IMR-90 (cell line): ENCODE measurements around the gene COA3. TPM values are rescaled to one million over a fixed set of nuclear protein-coding genes. Genes with fewer than 3 reads are reported as not detected.

ENCODE experiments used
- ATAC-seq: fragments of 200-7000 bp; cut with Tn5 transposase; 2 replicates; pipeline ENCODE4 v1.9.1; 2020; ENCODE audit warnings: low read depth, mild to moderate bottlenecking, moderate library complexity
- BruUV-seq: library from RNA; stranded (reverse); fragments of 400-500 nt; replicated peaks from 2 replicates; lab custom pipeline; 2021; lab: Mats Ljungman, UMichigan
- CTCF ChIA-PET: fragments of 300-600 bp; formaldehyde crosslinking; extraction: SDS; loops from one replicate; lab custom pipeline; 2021; ENCODE audit warnings: antibody characterized with exemption; lab: Yijun Ruan, JAX
- POLR2A ChIA-PET: fragments of 300-600 bp; sonication (Branson Sonifier 250); formaldehyde crosslinking; loops from one replicate; lab custom pipeline; 2022; ENCODE audit warnings: antibody characterized with exemption; ENCODE audit not compliant: unreplicated experiment; lab: Charles Lee
- DNase-seq: peaks from one replicate; pipeline ENCODE4 v3.0.0; 2013
- H2AFZ ChIP-seq: replicated peaks from 2 replicates; pipeline ENCODE3; 2013; ENCODE audit warnings: low read length, mild to moderate bottlenecking; ENCODE audit not compliant: poor library complexity
- H2AK5ac ChIP-seq: 2 replicates; pipeline ENCODE4 v1.6.1; 2013; ENCODE audit warnings: low read depth, low read length, inconsistent platforms
- H2AK9ac ChIP-seq: replicated peaks from 2 replicates; pipeline ENCODE3; 2013; ENCODE audit warnings: mild to moderate bottlenecking, low read depth, low read length, moderate library complexity; ENCODE audit not compliant: poor library complexity
- H2BK120ac ChIP-seq: 2 replicates; pipeline ENCODE4 v1.6.1; 2013; ENCODE audit warnings: low read depth, low read length, inconsistent platforms
- H2BK15ac ChIP-seq: 3 replicates; pipeline ENCODE4 v1.6.1; 2013; ENCODE audit warnings: low read depth, low read length, inconsistent platforms
- H2BK20ac ChIP-seq: 2 replicates; pipeline ENCODE4 v1.6.1; 2013; ENCODE audit warnings: low read depth, mild to moderate bottlenecking, inconsistent platforms, low read length, moderate library complexity
- H2BK5ac ChIP-seq: 2 replicates; pipeline ENCODE4 v1.6.1; 2013; ENCODE audit warnings: mild to moderate bottlenecking, low read depth, low read length, inconsistent platforms; ENCODE audit not compliant: poor library complexity, severe bottlenecking
- H3K14ac ChIP-seq: replicated peaks from 2 replicates; pipeline ENCODE4 v1.6.1; 2013; ENCODE audit warnings: low read depth, low read length, inconsistent platforms
- H3K18ac ChIP-seq: 2 replicates; pipeline ENCODE4 v1.6.1; 2013; ENCODE audit warnings: low read depth, low read length, control low read depth
- H3K23ac ChIP-seq: 2 replicates; pipeline ENCODE4 v1.6.1; 2013; ENCODE audit warnings: low read depth, low read length, inconsistent platforms
- H3K27ac ChIP-seq: 2 replicates; pipeline ENCODE4 v1.5.1; 2013; ENCODE audit warnings: mild to moderate bottlenecking, control low read depth, low read length; ENCODE audit not compliant: insufficient read depth
- H3K27me3 ChIP-seq: 2 replicates; pipeline ENCODE4 v1.6.1; 2013; ENCODE audit warnings: low read length; ENCODE audit not compliant: control insufficient read depth, insufficient read depth
- H3K36me3 ChIP-seq: 2 replicates; pipeline ENCODE4 v1.6.1; 2013; ENCODE audit warnings: low read length, mixed read lengths; ENCODE audit not compliant: control insufficient read depth, insufficient read depth
- H3K4ac ChIP-seq: 2 replicates; pipeline ENCODE4 v1.6.1; 2013; ENCODE audit warnings: low read depth, low read length, inconsistent platforms
- H3K4me1 ChIP-seq: 2 replicates; pipeline ENCODE4 v1.6.1; 2013; ENCODE audit warnings: low read length, mixed read lengths; ENCODE audit not compliant: control insufficient read depth, insufficient read depth
- H3K4me2 ChIP-seq: 2 replicates; pipeline ENCODE4 v1.6.1; 2013; ENCODE audit warnings: low read depth, mild to moderate bottlenecking, control low read depth, low read length, moderate library complexity
- H3K4me3 ChIP-seq: 2 replicates; pipeline ENCODE4 v1.5.1; 2013; ENCODE audit warnings: low read depth, mild to moderate bottlenecking, control low read depth, low read length, moderate library complexity; ENCODE audit not compliant: insufficient read depth
- H3K56ac ChIP-seq: 2 replicates; pipeline ENCODE4 v1.6.1; 2013; ENCODE audit warnings: low read length, inconsistent platforms; ENCODE audit not compliant: insufficient read depth; ENCODE audit errors: extremely low read depth
- H3K79me1 ChIP-seq, 2 experiments: 2 replicates each; pipeline ENCODE4 v1.6.1; 2013; ENCODE audit warnings: low read length in 2 of 2, inconsistent platforms in 1 of 2, low read depth in 1 of 2
- H3K9ac ChIP-seq: 2 replicates; pipeline ENCODE4 v1.6.1; 2013; ENCODE audit warnings: low read depth, low read length, control low read depth
- H3K9me1 ChIP-seq: 2 replicates; pipeline ENCODE4 v1.6.1; 2013; ENCODE audit warnings: low read length, inconsistent platforms; ENCODE audit not compliant: insufficient read depth
- H3K9me3 ChIP-seq: 2 replicates; pipeline ENCODE4 v1.6.1; 2013; ENCODE audit warnings: low read length; ENCODE audit not compliant: control insufficient read depth, insufficient read depth
- H4K20me1 ChIP-seq: 2 replicates; pipeline ENCODE4 v1.6.1; 2013; ENCODE audit warnings: low read length, inconsistent platforms; ENCODE audit not compliant: insufficient read depth
- H4K5ac ChIP-seq: 2 replicates; pipeline ENCODE4 v1.6.1; 2013; ENCODE audit warnings: mild to moderate bottlenecking, low read depth, low read length, control low read depth
- H4K8ac ChIP-seq, 2 experiments: 2 replicates each; pipeline ENCODE4 v1.6.1; 2013; ENCODE audit warnings: low read depth in 2 of 2, low read length in 2 of 2, control low read depth in 1 of 2, inconsistent platforms in 1 of 2
- H4K91ac ChIP-seq: 2 replicates; pipeline ENCODE4 v1.6.1; 2013; ENCODE audit warnings: low read depth, low read length, inconsistent platforms; ENCODE audit not compliant: insufficient read depth
- CHD1 ChIP-seq: IDR thresholded peaks from 2 replicates; pipeline ENCODE4 v1.6.1; 2012; ENCODE audit warnings: low read depth, low read length, improper control_type of control experiment
- NFE2L2 ChIP-seq: fragments of 150-350 bp; IDR thresholded peaks from 2 replicates; pipeline ENCODE4 v1.6.1; 2016; ENCODE audit warnings: low read depth, mild to moderate bottlenecking, low read length
- POLR2A ChIP-seq: IDR thresholded peaks from 2 replicates; pipeline ENCODE4 v1.6.1; 2012; ENCODE audit warnings: mild to moderate bottlenecking, low read depth, low read length
- RAD21 ChIP-seq: IDR thresholded peaks from 2 replicates; pipeline ENCODE4 v1.6.1; 2012; ENCODE audit warnings: low read length, improper control_type of control experiment
- WGBS, 2 experiments: methylation state at CpG; one replicate each; pipeline versions ENCODE4 v1.1.5 to v1.1.7; 2013; ENCODE audit warnings: missing lambda C conversion rate in 2 of 2; ENCODE audit not compliant: insufficient read length in 1 of 2; ENCODE audit errors: extremely low coverage in 2 of 2; 5-methylcytosine and 5-hydroxymethylcytosine counted together
- dilution Hi-C: fragments of 300-500 bp; cut with HindIII; formaldehyde crosslinking; loops from one replicate; pipeline ENCODE4 v1.14.3; 2018; ENCODE audit warnings: low sequenced_read_pairs; ENCODE audit not compliant: unreplicated experiment
- in situ Hi-C: fragments of 300-500 bp; cut with MboI; formaldehyde crosslinking; loops from 3 replicates; pipeline ENCODE4 v1.14.3; 2019; ENCODE audit warnings: low sequenced_read_pairs, inconsistent platforms, mixed read lengths
- intact Hi-C: fragments of 100-400 bp; cut with micrococcal nuclease; formaldehyde crosslinking; loops from 2 replicates; pipeline ENCODE4 v1.10.0; 2022
- polyA plus RNA-seq, 3 experiments: library from polyadenylated mRNA; depleted of rRNA; stranded (reverse); fragments of >200 nt; gene quantifications; 2 replicates each; pipeline ENCODE4 v1.2.3, GENCODE V29; 2012; ENCODE audit warnings: low replicate concordance in 1 of 3
- total RNA-seq: library from RNA; depleted of rRNA; stranded (reverse); fragments of >200 nt; gene quantifications from 2 replicates; pipeline ENCODE4 v1.2.3, GENCODE V29; 2012

Gene COA3
- total and polyA plus RNA-seq, 2 of the 4 experiments (the other 2 are of a cell fraction): 66.8 to 78.1 TPM

DNA sequence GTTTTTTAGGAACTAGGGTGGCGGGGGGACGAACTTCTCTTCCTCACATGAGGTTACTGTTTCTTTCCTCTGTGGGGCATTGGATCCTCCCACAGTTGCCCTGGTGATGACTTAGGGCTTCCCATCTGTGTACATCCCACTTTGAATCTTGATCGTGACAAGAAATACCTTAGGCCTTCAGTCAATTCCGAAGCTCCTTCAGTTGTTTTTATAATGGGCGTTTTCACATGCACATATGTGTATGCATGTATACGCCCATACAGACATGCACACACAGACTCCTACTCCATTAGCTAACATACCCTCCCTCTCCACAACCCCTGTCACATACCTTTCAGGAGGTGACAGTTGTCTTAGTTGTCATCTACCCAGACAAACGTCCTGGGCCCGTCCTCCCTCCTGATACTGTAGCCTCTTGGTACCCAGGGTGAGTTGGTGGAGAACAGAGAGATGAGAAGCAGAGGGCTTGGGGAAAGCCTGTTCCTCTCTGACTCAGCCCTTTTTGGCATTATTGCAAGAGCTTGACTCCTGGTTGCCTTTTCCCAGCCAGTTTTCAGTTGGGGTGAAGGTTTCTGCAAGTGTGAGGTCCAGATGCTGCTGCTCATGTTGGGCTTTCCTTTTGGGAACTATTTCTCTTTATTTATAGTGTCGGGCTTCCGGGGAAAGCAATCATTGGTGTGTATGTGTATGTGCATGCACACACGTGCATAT lies 43.6 kb upstream of the COA3 start:
- Histone ChIP-seq H2BK20ac (no peak overlapping the region), H2AFZ (no peak overlapping the region), H3K23ac (no peak overlapping the region), H3K56ac (no peak overlapping the region), H3K9ac (no peak overlapping the region), H3K18ac (no peak overlapping the region), H2BK15ac (no peak overlapping the region), H2BK120ac (no peak overlapping the region), H3K4ac (no peak overlapping the region), H2AK9ac (no peak overlapping the region), H2AK5ac (no peak overlapping the region), H3K14ac (no peak overlapping the region), H3K9me1 (peaks cover 3% of the 10 kb centered on the region; the same call in 1 of the 2 replicates), H4K8ac (no peak overlapping the region), H4K5ac (no peak overlapping the region), H3K4me3 (no peak overlapping the region), H4K20me1 (peaks cover 17% of the 10 kb centered on the region), H3K4me1 (no peaks in the 10 kb centered on the region), H3K36me3 (peaks cover 58% of the 10 kb centered on the region), H4K91ac (no peak overlapping the region), H2BK5ac (no peak overlapping the region), H3K27me3 (no peaks in the 10 kb centered on the region), H3K79me1 (peaks cover 17 to 28% of the 10 kb centered on the region in 2 experiments), H3K9me3 (no peaks in the 10 kb centered on the region), H3K27ac (no peak overlapping the region), H3K4me2 (no peak overlapping the region)
- dilution Hi-C loops: no loop called here
- ATAC-seq (no peak), DNase-seq (peak; percentile 36)
- no CpG with 5 or more reads among the region's 11 CpGs for WGBS, 2 experiments
- CTCF ChIA-PET: interaction anchor here (1.2 to 1.5 kb wide), 3 partner anchors 18 to 88 kb away, joined by 4 to 6 read pairs (median 6); partner anchors contain the start of gene BECN1
- in situ Hi-C loops: loop anchor here (5.0 kb wide), 1 partner anchor 95 kb away; no protein-coding TSS in a partner anchor
- BruUV-seq: no TSS peak
- TF ChIP-seq CHD1 (no peak), NFE2L2 (no peak), POLR2A (no peak), RAD21 (no peak)
- intact Hi-C loops: loop anchor here (5.0 kb wide), 1 partner anchor 280 kb away; no protein-coding TSS in a partner anchor
- POLR2A ChIA-PET: no interaction called here
